Mesothelial cell of epicardium (in vitro differentiated cells): ENCODE measurements around the gene SPRR1B. TPM values are rescaled to one million over a fixed set of nuclear protein-coding genes. Genes with fewer than 3 reads are reported as not detected.

ENCODE experiments used
- DNase-seq, 2 experiments: peaks; one replicate each; pipeline ENCODE4 v3.0.0; 2021; ENCODE audit warnings: low spot score in 2 of 2; ENCODE audit not compliant: unreplicated experiment in 2 of 2
- H3K27ac Mint-ChIP-seq: 2 replicates; pipeline ENCODE4 v1.8.0; 2021; ENCODE audit warnings: mixed read lengths
- H3K27me3 Mint-ChIP-seq: 2 replicates; pipeline ENCODE4 v1.8.0; 2021; ENCODE audit warnings: low read depth, mixed read lengths
- H3K36me3 Mint-ChIP-seq: 2 replicates; pipeline ENCODE4 v1.8.0; 2021; ENCODE audit warnings: mixed read lengths
- H3K4me1 Mint-ChIP-seq: 2 replicates; pipeline ENCODE4 v1.8.0; 2021; ENCODE audit warnings: mixed read lengths
- H3K4me3 Mint-ChIP-seq: 2 replicates; pipeline ENCODE4 v1.8.0; 2021; ENCODE audit warnings: mild to moderate bottlenecking, moderate library complexity, mixed read lengths
- H3K9me3 Mint-ChIP-seq: 2 replicates; pipeline ENCODE4 v1.8.0; 2021; ENCODE audit warnings: mixed read lengths
- CTCF ChIP-seq: fragments of 200-600 bp; sonication (generic); IDR thresholded peaks from one replicate; pipeline ENCODE4 v1.5.0; 2021; ENCODE audit warnings: antibody characterized with exemption; ENCODE audit not compliant: unreplicated experiment
- total RNA-seq: library from RNA; stranded (reverse); gene quantifications from 3 replicates; pipeline ENCODE4 v1.2.1, GENCODE V29; 2021

Gene SPRR1B
- total RNA-seq, 1 donor from 2014 or later: not detected

GRCh38 chr1:153058154-153058553 lies 27.2 kb downstream of the SPRR1B start:
- TF ChIP-seq CTCF: peak; percentile 14

GRCh38 chr1:153058826-153059784 lies 28.1 kb downstream of the SPRR1B start:
- Mint-ChIP-seq H3K4me3 (no peak overlapping the region), H3K9me3 (peaks cover under 1% of the 10 kb centered on the region), H3K36me3 (no peaks in the 10 kb centered on the region), H3K27ac (no peak overlapping the region), H3K4me1 (peaks cover 14% of the 10 kb centered on the region), H3K27me3 (peaks cover 37% of the 10 kb centered on the region)
- DNase-seq: no peak
- no peak for TF ChIP-seq CTCF

More at GRCh38 chr1:153058154-153058553, 27.2 kb downstream of the SPRR1B start:
- Mint-ChIP-seq H3K9me3 (peaks cover 10% of the 10 kb centered on the region), H3K4me1 (peaks cover 14% of the 10 kb centered on the region), H3K4me3 (no peak overlapping the region), H3K36me3 (no peaks in the 10 kb centered on the region), H3K27me3 (peaks cover 40% of the 10 kb centered on the region), H3K27ac (no peak overlapping the region)
- no peak for DNase-seq

GRCh38 chr1:153070243-153070642 lies 39.2 kb downstream of the SPRR1B start:
- Mint-ChIP-seq H3K4me3 (no peak overlapping the region), H3K36me3 (no peaks in the 10 kb centered on the region), H3K27ac (no peak overlapping the region), H3K4me1 (no peaks in the 10 kb centered on the region), H3K9me3 (peaks cover 3% of the 10 kb centered on the region), H3K27me3 (peaks cover 30% of the 10 kb centered on the region)
- DNase-seq: no peak
- no peak for TF ChIP-seq CTCF

- no peak within 1 kb of the TSS for H3K4me3 Mint-ChIP-seq
- H3K27ac Mint-ChIP-seq: no peak within 1 kb of the TSS
- no peaks in the 10 kb centered on the region for H3K4me1 Mint-ChIP-seq
- no peak for DNase-seq
- no peak for TF ChIP-seq CTCF
- H3K27me3 Mint-ChIP-seq: peaks cover 20% of the 10 kb centered on the region
- H3K36me3 Mint-ChIP-seq: no peaks in the 10 kb centered on the region
- no peaks in the 10 kb centered on the region for H3K9me3 Mint-ChIP-seq
Observed at GRCh38 chr1:153071511-153071910, 40.5 kb downstream of the SPRR1B start, which contains the start of gene SPRR2B. Gene SPRR2B, minus strand, starts transcription at chr1:153071611. Its CDS starts 772 bp downstream, at chr1:153070839.

- Mint-ChIP-seq H3K4me1 (no peaks in the 10 kb centered on the region), H3K9me3 (no peaks in the 10 kb centered on the region), H3K27me3 (peaks cover 8% of the 10 kb centered on the region), H3K27ac (no peak overlapping the region), H3K36me3 (no peaks in the 10 kb centered on the region), H3K4me3 (no peak overlapping the region)
- no peak for DNase-seq
- TF ChIP-seq CTCF: no peak
Observed at GRCh38 chr1:153072806-153073726, 42.1 kb downstream of the SPRR1B start.
